ENCODE data around the gene SYMPK.

Gene SYMPK

GRCh38 chr19:45895519-45895972 is 32.6 kb upstream of the SYMPK start:
- DNase-seq (ENCODE audit: low read depth) = no peak
- no peak overlapping the region for H3K4me3 ChIP-seq (ENCODE audit: control insufficient read depth, low read depth, low read length)
- no peak for TF ChIP-seq CTCF (IDR thresholded peaks at IDR 0.05; ENCODE audit: control insufficient read depth, insufficient read depth, low read depth, low read length, missing control alignments)

- H3K4me3 ChIP-seq (ENCODE audit: control insufficient read depth, low read depth, low read length) = no peak overlapping the region
- no peak for TF ChIP-seq CTCF (IDR thresholded peaks at IDR 0.05; ENCODE audit: control insufficient read depth, insufficient read depth, low read depth, low read length, missing control alignments)
- no peak for DNase-seq (ENCODE audit: low read depth)
These were observed 27.9 kb upstream of the SYMPK start for GRCh38 chr19:45890877-45891276.

- no peak for DNase-seq (ENCODE audit: low read depth)
- no peak for TF ChIP-seq CTCF (IDR thresholded peaks at IDR 0.05; ENCODE audit: control insufficient read depth, insufficient read depth, low read depth, low read length, missing control alignments)
- no peak overlapping the region for H3K4me3 ChIP-seq (ENCODE audit: control insufficient read depth, low read depth, low read length)
These were observed 26.4 kb upstream of the SYMPK start for GRCh38 chr19:45889210-45889885.

GRCh38 chr19:45887200-45887710 is 24.3 kb upstream of the SYMPK start:
- no peak for DNase-seq (ENCODE audit: low read depth)
- TF ChIP-seq CTCF (IDR thresholded peaks at IDR 0.05; ENCODE audit: control insufficient read depth, insufficient read depth, low read depth, low read length, missing control alignments) = no peak
- H3K4me3 ChIP-seq (ENCODE audit: control insufficient read depth, low read depth, low read length) = peak overlapping the region; percentile 62

- no peak for TF ChIP-seq CTCF (IDR thresholded peaks at IDR 0.05; ENCODE audit: control insufficient read depth, insufficient read depth, low read depth, low read length, missing control alignments)
- peak; percentile 73 for DNase-seq (ENCODE audit: low read depth)
- peak overlapping the region; percentile 62 for H3K4me3 ChIP-seq (ENCODE audit: control insufficient read depth, low read depth, low read length)
These were observed 23.7 kb upstream of the SYMPK start for GRCh38 chr19:45886427-45887199.

- H3K4me3 ChIP-seq (ENCODE audit: control insufficient read depth, low read depth, low read length) = peak within 1 kb of the TSS; percentile 62
- peak; percentile 70 for DNase-seq (ENCODE audit: low read depth)
These were observed 22.8 kb upstream of the SYMPK start, which contains the start of gene IRF2BP1 for GRCh38 chr19:45885556-45886426. IRF2BP1 (minus strand) TSS chr19:45886141; CDS start chr19:45885774, 367 bp downstream.

More at GRCh38 chr19:45885556-45886426, 22.8 kb upstream of the SYMPK start, which contains the start of gene IRF2BP1:
- TF ChIP-seq CTCF (IDR thresholded peaks at IDR 0.05; ENCODE audit: control insufficient read depth, insufficient read depth, low read depth, low read length, missing control alignments) = no peak
